Measurements from ENCODE around the gene TNFAIP2. TPM values are rescaled to one million over a fixed set of nuclear protein-coding genes. Genes with fewer than 3 reads are reported as not detected.

The TNFAIP2 gene
- total RNA-seq, 3 donors from 2014 or later = 43.6 to 76.5 (median 60.0) TPM

GRCh38 chr14:103099081-103099732, 24.1 kb upstream of the TNFAIP2 start:
- intact Hi-C loops (cut with DNase I; ENCODE audit: low total_unique reads) = no loop called here
- H3K27me3 ChIP-seq = peaks cover 11 to 28% of the 10 kb centered on the region in 2 donors
- TF ChIP-seq POLR2AphosphoS5 (IDR thresholded peaks at IDR 0.05) (no peak), POLR2A (IDR thresholded peaks at IDR 0.05) (no peak), CTCF (IDR thresholded peaks at IDR 0.05) (no peak)

GRCh38 chr14:103099733-103100280, 23.5 kb upstream of the TNFAIP2 start:
- peaks cover 15 to 33% of the 10 kb centered on the region in 2 donors for H3K27me3 ChIP-seq
- H3K9me3 ChIP-seq = no peaks in the 10 kb centered on the region
- peak overlapping the region in 1 of 2 donors; percentile 19 for H3K27ac ChIP-seq
- H3K36me3 ChIP-seq = no peaks in the 10 kb centered on the region
- intact Hi-C loops (cut with DNase I; ENCODE audit: low total_unique reads) = loop anchor here (10.0 kb wide), 1 partner anchor 195 kb away; no protein-coding TSS in a partner anchor
- H3K4me3 ChIP-seq = no peak overlapping the region
- peaks cover 4 to 6% of the 10 kb centered on the region in 2 donors for H3K4me1 ChIP-seq
- TF ChIP-seq POLR2A (IDR thresholded peaks at IDR 0.05) = no peak
- no peak for TF ChIP-seq CTCF (IDR thresholded peaks at IDR 0.05)
- no peak for TF ChIP-seq POLR2AphosphoS5 (IDR thresholded peaks at IDR 0.05)
- DNase-seq (ENCODE audit: low spot score in 2 of 2) = no peak

More at GRCh38 chr14:103099081-103099732, 24.1 kb upstream of the TNFAIP2 start:
- peaks cover 0 to 6% of the 10 kb centered on the region in 2 donors for H3K4me1 ChIP-seq
- no peak overlapping the region for H3K4me3 ChIP-seq
- no peak for DNase-seq (ENCODE audit: low spot score in 2 of 2)
- no peaks in the 10 kb centered on the region for H3K9me3 ChIP-seq
- H3K27ac ChIP-seq = peak overlapping the region in 1 of 2 donors; percentile 19
- H3K36me3 ChIP-seq = no peaks in the 10 kb centered on the region

GRCh38 chr14:103100281-103101121, 22.8 kb upstream of the TNFAIP2 start:
- intact Hi-C loops (cut with DNase I; ENCODE audit: low total_unique reads) = loop anchor here (10.0 kb wide), 1 partner anchor 194 kb away; no protein-coding TSS in a partner anchor
- Histone ChIP-seq H3K4me1 (peaks cover 4 to 6% of the 10 kb centered on the region in 2 donors), H3K27ac (no peak overlapping the region), H3K9me3 (no peaks in the 10 kb centered on the region), H3K36me3 (no peaks in the 10 kb centered on the region), H3K27me3 (peaks cover 15 to 33% of the 10 kb centered on the region in 2 donors), H3K4me3 (no peak overlapping the region)
- TF ChIP-seq POLR2AphosphoS5 (IDR thresholded peaks at IDR 0.05) = no peak
- no peak for TF ChIP-seq CTCF (IDR thresholded peaks at IDR 0.05)
- no peak for TF ChIP-seq POLR2A (IDR thresholded peaks at IDR 0.05)
- no peak for DNase-seq (ENCODE audit: low spot score in 2 of 2)

GRCh38 chr14:103101257-103101962, 21.9 kb upstream of the TNFAIP2 start:
- H3K9me3 ChIP-seq = no peaks in the 10 kb centered on the region
- intact Hi-C loops (cut with DNase I; ENCODE audit: low total_unique reads) = loop anchor here (10.0 kb wide), 1 partner anchor 193 kb away; no protein-coding TSS in a partner anchor
- H3K4me3 ChIP-seq = no peak overlapping the region
- no peaks in the 10 kb centered on the region for H3K36me3 ChIP-seq
- H3K4me1 ChIP-seq = peaks cover 4 to 6% of the 10 kb centered on the region in 2 donors
- H3K27ac ChIP-seq = no peak overlapping the region
- no peak for DNase-seq (ENCODE audit: low spot score in 2 of 2)
- TF ChIP-seq POLR2A (IDR thresholded peaks at IDR 0.05) (no peak), POLR2AphosphoS5 (IDR thresholded peaks at IDR 0.05) (no peak)
- H3K27me3 ChIP-seq = peaks cover 15 to 33% of the 10 kb centered on the region in 2 donors

All from breast epithelium (tissue), 4 donors.